Left lung (tissue), 10 donors: ENCODE measurements around the gene TTLL12. TPM values are rescaled to one million over a fixed set of nuclear protein-coding genes. Genes with fewer than 3 reads are reported as not detected.

Experiments
- ATAC-seq: fragments of 200-7000 bp; cut with Tn5 transposase; one replicate; pipeline ENCODE4 v1.9.1; 2020; ENCODE audit warnings: moderate library complexity
- DNase-seq, 4 donors: peaks; one replicate each; pipeline ENCODE4 v3.0.0-alpha.2; 2013 to 2020
- H3K27ac ChIP-seq, 2 donors: fragments of 200-600 bp; sonication (generic) in 1 of 2; one replicate each; pipeline versions ENCODE4 v1.5.0 to v1.8.0; 2020 to 2021
- H3K27me3 ChIP-seq, 2 donors: fragments of 200-600 bp; sonication (generic) in 1 of 2; one replicate each; pipeline versions ENCODE4 v1.5.0 to v1.8.0; 2020 to 2021
- H3K36me3 ChIP-seq, 2 donors: fragments of 200-600 bp; sonication (generic) in 1 of 2; one replicate each; pipeline versions ENCODE4 v1.5.0 to v1.8.0; 2020 to 2021
- H3K4me1 ChIP-seq, 2 donors: fragments of 200-600 bp; one replicate each; pipeline ENCODE4 v1.8.0; 2021
- H3K4me3 ChIP-seq, 2 donors: fragments of 200-600 bp; sonication (generic) in 1 of 2; one replicate each; pipeline versions ENCODE4 v1.5.0 to v1.8.0; 2020 to 2021; ENCODE audit warnings: mild to moderate bottlenecking in 1 of 2
- H3K9me3 ChIP-seq, 2 donors: fragments of 200-600 bp; sonication (generic) in 1 of 2; one replicate each; pipeline versions ENCODE4 v1.5.0 to v1.8.0; 2020 to 2021
- CTCF ChIP-seq, 2 donors: fragments of 200-600 bp; sonication (generic) in 1 of 2; IDR thresholded peaks; one replicate each; pipeline versions ENCODE4 v1.5.0 to v1.8.0; 2021; ENCODE audit warnings: antibody characterized with exemption in 2 of 2
- intact Hi-C, 2 donors: fragments of 100-400 bp; cut with DNase I; formaldehyde crosslinking; loops; one replicate each; pipeline versions ENCODE4 v1.11.2 to v1.14.2; 2022
- polyA plus RNA-seq, 6 donors: library from polyadenylated mRNA; unstranded; fragments of 120-200 nt; gene quantifications; one replicate each; pipeline ENCODE4 v1.2.1, GENCODE V29; 2013; ENCODE audit not compliant: insufficient read length in 6 of 6
- total RNA-seq, 2 donors: library from RNA; stranded (reverse); fragmentation: NEBNext Ultra II Directional; extraction: Animal tissue kit (Norgen Biotek cat#: 25700); gene quantifications; one replicate each; pipeline ENCODE4 v1.2.1, GENCODE V29; 2021
- donor health status: DM: no; HTN: yes; CAD: no.
- donor health status: DM: no; HTN: no; CAD: no.

TTLL12 gene
- total and polyA plus RNA-seq, 8 donors: 18.3 to 42.1 (median 22.0) TPM

GRCh38 chr22:43222987-43223386, 36.1 kb upstream of the TTLL12 start:
- Histone ChIP-seq H3K9me3 (no peaks in the 10 kb centered on the region), H3K27ac (no peak overlapping the region), H3K27me3 (no peaks in the 10 kb centered on the region), H3K4me3 (no peak overlapping the region), H3K4me1 (no peaks in the 10 kb centered on the region), H3K36me3 (no peaks in the 10 kb centered on the region)
- ATAC-seq (no peak), DNase-seq (no peak)
- intact Hi-C loops: no loop called here
- TF ChIP-seq CTCF (IDR thresholded peaks at IDR 0.05): no peak

- Histone ChIP-seq H3K36me3 (no peaks in the 10 kb centered on the region), H3K4me1 (no peaks in the 10 kb centered on the region), H3K4me3 (no peak overlapping the region), H3K9me3 (no peaks in the 10 kb centered on the region), H3K27ac (no peak overlapping the region), H3K27me3 (no peaks in the 10 kb centered on the region)
- DNase-seq (no peak), ATAC-seq (no peak)
- TF ChIP-seq CTCF (IDR thresholded peaks at IDR 0.05): no peak
- intact Hi-C loops: no loop called here
Measured at GRCh38 chr22:43222262-43222661, 35.3 kb upstream of the TTLL12 start.

- no peaks in the 10 kb centered on the region for H3K4me1 ChIP-seq
- DNase-seq (no peak), ATAC-seq (no peak)
- no peak for TF ChIP-seq CTCF (IDR thresholded peaks at IDR 0.05)
- H3K9me3 ChIP-seq: no peaks in the 10 kb centered on the region
- no peaks in the 10 kb centered on the region for H3K36me3 ChIP-seq
- no peak overlapping the region for H3K4me3 ChIP-seq
- intact Hi-C loops: no loop called here
- H3K27me3 ChIP-seq: no peaks in the 10 kb centered on the region
- no peak overlapping the region for H3K27ac ChIP-seq
Measured at GRCh38 chr22:43220625-43221380, 33.9 kb upstream of the TTLL12 start.

- intact Hi-C loops: no loop called here
- H3K4me3 ChIP-seq: no peak overlapping the region
- H3K27me3 ChIP-seq: no peaks in the 10 kb centered on the region
- no peaks in the 10 kb centered on the region for H3K9me3 ChIP-seq
- TF ChIP-seq CTCF (IDR thresholded peaks at IDR 0.05): no peak
- ATAC-seq: no peak
- H3K4me1 ChIP-seq: no peaks in the 10 kb centered on the region
- no peaks in the 10 kb centered on the region for H3K36me3 ChIP-seq
- H3K27ac ChIP-seq: no peak overlapping the region
- no peak for DNase-seq
Measured at GRCh38 chr22:43218786-43219185, 31.9 kb upstream of the TTLL12 start.

GRCh38 chr22:43217285-43218030, 30.5 kb upstream of the TTLL12 start:
- DNase-seq (no peak), ATAC-seq (no peak)
- Histone ChIP-seq H3K4me3 (no peak overlapping the region), H3K9me3 (no peaks in the 10 kb centered on the region), H3K27me3 (no peaks in the 10 kb centered on the region), H3K27ac (no peak overlapping the region), H3K36me3 (no peaks in the 10 kb centered on the region), H3K4me1 (no peaks in the 10 kb centered on the region)
- no peak for TF ChIP-seq CTCF (IDR thresholded peaks at IDR 0.05)
- intact Hi-C loops: no loop called here
